GM18526 (cell line): Measurements from ENCODE around the gene GMNN.

Source experiments
- POLR2A ChIP-seq: IDR thresholded peaks from 3 replicates; pipeline ENCODE4 v1.6.1; 2011; ENCODE audit not compliant: insufficient read length; ENCODE audit errors: extremely low read depth

GMNN gene

GRCh38 chr6:24798740-24799540 is 24.2 kb downstream of the GMNN start, which contains the start of gene ARMH2:
Gene ARMH2 (minus strand): TSS chr6:24798917. CDS start chr6:24798857, 60 bp downstream.
- TF ChIP-seq POLR2A = no peak

DNA sequence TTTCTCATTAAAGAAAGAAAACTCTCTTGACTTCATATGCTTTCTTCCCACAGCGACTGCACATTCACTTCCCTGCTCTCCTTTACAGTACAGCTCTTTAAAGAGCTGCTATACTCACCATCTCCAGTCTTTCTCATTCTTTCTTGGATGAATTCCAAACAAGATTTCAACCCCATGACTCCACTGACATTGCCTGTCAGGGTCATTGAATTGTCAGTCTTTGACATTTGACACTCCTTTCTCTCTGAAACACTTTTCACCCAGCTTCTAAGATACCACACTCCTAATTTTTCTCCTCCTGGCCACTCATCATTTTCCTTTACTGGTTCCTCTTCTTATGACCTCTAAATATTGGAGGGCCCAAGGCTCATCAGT is 24.8 kb downstream of the GMNN start:
- TF ChIP-seq POLR2A = no peak

DNA sequence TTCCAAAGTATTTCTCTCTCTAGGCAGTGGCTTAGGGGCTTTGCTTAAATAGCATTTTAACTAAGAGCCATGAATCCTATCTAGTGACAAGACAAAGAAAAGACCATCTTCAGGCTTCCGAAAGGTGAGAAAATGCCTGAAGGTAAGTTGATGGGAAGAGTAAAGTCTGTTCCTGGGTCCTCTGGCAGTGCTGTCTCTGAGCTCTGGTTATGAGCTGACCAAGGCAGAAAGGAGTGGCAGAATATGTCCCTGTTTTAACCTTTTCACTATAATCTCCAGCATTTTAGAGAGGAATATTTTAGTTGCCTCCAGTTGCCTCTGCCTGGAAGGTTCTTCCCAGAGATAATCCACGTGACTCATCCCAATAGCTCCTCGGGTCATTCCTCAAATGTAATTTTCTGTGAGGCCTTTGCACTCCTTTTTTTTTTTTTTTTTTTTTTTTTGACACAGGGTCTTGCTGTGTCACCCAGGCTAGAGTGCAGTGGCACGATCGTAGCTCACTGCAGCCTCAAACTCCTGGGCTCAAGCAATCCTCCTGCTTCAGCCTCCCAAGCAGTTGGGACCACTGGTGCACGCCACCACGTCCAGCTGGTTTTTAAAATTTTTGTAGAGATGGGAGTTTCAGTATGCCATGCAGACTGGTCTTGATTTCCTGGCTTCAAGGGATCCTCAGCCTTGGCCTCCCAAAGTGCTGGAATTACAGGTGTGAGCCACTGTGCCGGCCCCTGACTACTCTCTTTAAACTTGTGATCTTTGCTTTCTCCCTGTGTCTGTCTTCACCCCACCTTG is 27.7 kb downstream of the GMNN start:
- no peak for TF ChIP-seq POLR2A

DNA sequence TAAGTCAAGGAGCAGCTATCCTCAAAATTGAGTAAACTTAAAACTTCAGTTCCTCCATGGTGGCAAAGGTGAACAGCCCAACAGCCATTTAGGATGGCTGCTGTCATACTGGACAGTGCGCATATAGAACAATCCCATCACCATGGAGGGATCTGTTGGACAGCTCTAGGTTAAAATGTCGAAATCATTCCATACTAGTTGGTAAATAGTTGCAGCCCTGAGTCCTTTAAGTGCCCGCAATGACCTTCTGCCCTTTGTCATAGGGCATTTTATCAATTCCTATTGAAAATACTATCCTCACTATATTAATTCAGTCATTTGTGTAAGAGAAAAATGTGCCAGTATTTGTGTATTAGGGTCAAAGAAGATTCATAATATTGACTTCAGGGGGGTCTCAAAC is 32.8 kb downstream of the GMNN start:
- TF ChIP-seq POLR2A = no peak

DNA sequence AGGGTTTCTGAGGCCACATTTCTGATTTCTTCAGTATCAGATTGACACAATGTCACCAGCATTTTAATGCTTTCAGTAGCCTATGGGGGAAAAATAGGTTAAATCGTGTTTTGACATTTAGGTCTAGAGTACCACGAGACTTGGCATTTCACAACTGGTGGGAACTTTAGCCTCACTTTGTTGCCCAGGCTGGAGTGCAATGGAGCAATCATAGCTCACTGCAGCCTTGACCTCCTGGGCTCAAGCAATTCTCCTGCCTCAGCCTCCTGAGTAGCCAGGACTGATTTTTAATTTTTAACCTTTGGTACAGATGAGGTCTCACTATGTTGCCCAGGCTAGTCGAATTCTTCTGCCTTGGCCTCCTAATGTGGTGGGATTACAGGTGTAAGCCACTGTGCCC is 35.0 kb downstream of the GMNN start:
- TF ChIP-seq POLR2A = no peak

DNA sequence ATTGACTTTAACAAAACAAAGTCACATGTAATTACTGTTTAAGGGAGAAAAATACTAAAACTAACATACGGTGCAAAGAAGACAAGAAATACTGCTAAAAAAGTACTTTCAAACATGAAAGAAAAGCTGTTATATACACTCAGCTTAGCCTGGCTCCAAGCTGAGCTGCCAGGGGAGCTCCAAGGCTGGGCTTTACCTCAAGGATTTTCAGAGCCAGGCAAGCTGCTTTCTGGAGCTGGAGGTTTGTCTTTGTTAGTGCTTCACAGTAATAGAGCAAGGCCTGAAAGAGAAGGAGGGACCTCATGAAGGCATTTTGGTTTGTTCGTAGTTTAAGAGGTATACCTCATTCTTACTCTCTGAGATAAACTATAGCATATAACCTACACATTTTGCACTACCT is 43.6 kb downstream of the GMNN start:
- no peak for TF ChIP-seq POLR2A

GRCh38 chr6:24821860-24822444 is 47.2 kb downstream of the GMNN start:
- no peak for TF ChIP-seq POLR2A

DNA sequence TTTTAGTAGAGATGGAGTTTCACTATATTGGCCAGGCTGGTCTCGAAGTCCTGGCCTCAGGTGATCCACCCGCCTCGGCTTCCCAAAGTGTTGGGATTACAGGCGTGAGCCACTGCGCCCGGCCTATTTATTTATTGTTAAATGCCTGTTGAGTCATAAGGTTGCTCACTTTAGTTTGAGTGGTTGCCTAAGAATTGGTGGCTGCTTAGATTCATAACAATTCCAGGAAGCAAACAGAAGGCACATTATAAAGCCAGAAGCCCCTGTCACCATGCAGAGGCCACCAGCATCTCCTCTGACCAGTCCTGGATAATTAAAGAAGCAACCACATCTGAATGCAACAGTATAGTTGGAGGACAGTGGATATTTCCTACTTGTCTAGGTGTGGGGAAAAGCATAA is 48.0 kb downstream of the GMNN start:
- TF ChIP-seq POLR2A = no peak

DNA sequence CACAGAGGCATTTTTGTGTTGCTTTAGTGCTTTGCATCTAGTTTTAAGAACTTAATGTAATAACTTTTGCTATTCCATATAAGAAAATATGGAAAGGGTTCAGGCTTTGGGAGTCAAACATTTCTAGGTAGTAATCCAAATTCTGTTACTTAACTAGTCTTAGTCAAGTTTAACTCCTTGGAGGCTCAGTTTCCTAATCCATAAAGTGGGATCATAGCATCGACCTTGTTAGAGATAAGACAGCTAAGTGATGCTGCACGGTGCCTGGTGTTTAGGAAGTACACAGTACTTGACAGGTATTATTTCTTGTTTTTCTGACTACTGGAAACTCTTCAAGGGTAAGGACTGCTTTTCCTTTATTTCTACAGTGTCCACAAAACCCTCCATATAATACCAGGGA is 48.4 kb downstream of the GMNN start:
- TF ChIP-seq POLR2A = no peak

GRCh38 chr6:24824142-24824938 is 49.6 kb downstream of the GMNN start:
- TF ChIP-seq POLR2A = no peak

GRCh38 chr6:24825130-24825630 is 50.4 kb downstream of the GMNN start:
- no peak for TF ChIP-seq POLR2A

- no peak for TF ChIP-seq POLR2A
Measured at GRCh38 chr6:24827162-24827561, 52.4 kb downstream of the GMNN start.

GRCh38 chr6:24827970-24828369 is 53.2 kb downstream of the GMNN start:
- TF ChIP-seq POLR2A = no peak

- TF ChIP-seq POLR2A = no peak
Measured at GRCh38 chr6:24829657-24830056, 54.9 kb downstream of the GMNN start.

DNA sequence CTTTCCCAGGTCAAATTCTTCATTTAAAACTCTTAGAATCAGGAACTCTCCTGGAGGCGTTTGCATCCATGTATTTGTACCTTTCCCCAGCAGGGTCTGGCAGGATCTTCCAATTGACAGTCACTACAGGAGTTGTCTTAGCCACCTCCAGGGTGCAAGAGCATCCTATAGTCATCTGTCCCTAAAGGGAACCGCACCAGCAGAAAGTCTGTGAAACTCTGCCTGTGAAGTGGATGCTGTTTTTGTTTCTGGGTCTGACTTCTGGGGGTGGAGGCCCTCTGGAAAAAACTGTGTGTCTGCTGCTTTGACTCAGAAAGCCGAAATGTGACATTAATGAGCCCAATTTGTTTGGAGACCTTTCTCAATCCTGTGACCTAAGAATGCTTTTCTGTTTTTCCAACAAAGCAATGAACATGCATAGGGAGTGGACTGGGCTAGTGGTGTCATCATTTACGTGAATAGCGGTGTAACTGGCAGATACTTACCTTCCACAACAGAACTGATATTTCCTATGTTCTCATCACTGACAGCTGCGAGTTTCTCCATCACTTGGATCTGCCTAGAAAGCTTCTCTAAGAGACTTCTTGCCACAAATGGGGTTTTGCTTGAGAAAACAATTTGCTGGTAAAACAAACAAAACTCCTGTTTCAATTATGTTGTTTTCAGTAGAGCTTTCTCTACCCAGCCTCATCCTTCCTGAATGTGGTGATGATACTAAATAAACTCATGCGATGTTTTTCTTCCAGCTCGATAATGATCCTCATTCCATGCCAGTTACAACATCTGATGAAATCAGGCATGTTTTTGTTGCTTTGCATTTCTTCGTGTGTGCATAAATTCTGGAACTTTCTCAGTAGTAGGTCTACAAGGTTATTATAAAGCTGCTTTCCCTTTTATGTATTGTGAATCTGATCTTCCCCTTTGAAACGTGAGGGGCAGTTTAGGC is 57.3 kb downstream of the GMNN start:
- TF ChIP-seq POLR2A = no peak
